ENCODE results near the gene ARHGAP15. TPM values are rescaled to one million over a fixed set of nuclear protein-coding genes. Genes with fewer than 3 reads are reported as not detected.

The ARHGAP15 gene
- total RNA-seq, 1 experiment from 2014 or later = 0.41 TPM

- H3K9me3 ChIP-seq (ENCODE audit: control insufficient read depth, insufficient read depth, low read depth, low read length) = no peaks in the 10 kb centered on the region
- POLR2A ChIA-PET = no interaction called here
- no peak for ATAC-seq
- intact Hi-C loops (cut with micrococcal nuclease; ENCODE audit: unreplicated experiment) = no loop called here
- no peaks in the 10 kb centered on the region for H3K36me3 ChIP-seq (ENCODE audit: control insufficient read depth, insufficient read depth, low read length)
- no peaks in the 10 kb centered on the region for H3K27me3 ChIP-seq (ENCODE audit: control insufficient read depth, insufficient read depth, low read length)
- in situ Hi-C loops (cut with HindIII; ENCODE audit: low pct_unique_long_range_greater_than_20kb, low sequenced_read_pairs) = no loop called here
- CTCF ChIA-PET = no interaction called here
- TF ChIP-seq POLR2AphosphoS5 (IDR thresholded peaks at IDR 0.05; ENCODE audit: low read depth, low read length) (no peak), CTCF (IDR thresholded peaks at IDR 0.05) (peak; percentile 30; the same call in 1 of the 2 replicates)
- no peak overlapping the region for H3K4me3 ChIP-seq (ENCODE audit: low read depth in 2 of 2, low read length in 2 of 2)
- H3K27ac ChIP-seq (ENCODE audit: low read length) = no peak overlapping the region
- no peak for DNase-seq (ENCODE audit: low read depth, low spot score)
- BruUV-seq (replicated peaks) = no TSS peak
- H3K4me1 ChIP-seq (ENCODE audit: control insufficient read depth, insufficient read depth, low read length) = no peaks in the 10 kb centered on the region
Observed at GRCh38 chr2:143575340-143575739, 446.1 kb downstream of the ARHGAP15 start.

- in situ Hi-C loops (cut with HindIII; ENCODE audit: low pct_unique_long_range_greater_than_20kb, low sequenced_read_pairs) = no loop called here
- ChIA-PET CTCF (no interaction called here), POLR2A (no interaction called here)
- no TSS peak for BruUV-seq (replicated peaks)
- no peaks in the 10 kb centered on the region for H3K27me3 ChIP-seq (ENCODE audit: control insufficient read depth, insufficient read depth, low read length)
- no peak for TF ChIP-seq CTCF (IDR thresholded peaks at IDR 0.05)
- no peak overlapping the region for H3K4me3 ChIP-seq (ENCODE audit: low read depth in 2 of 2, low read length in 2 of 2)
- no peaks in the 10 kb centered on the region for H3K4me1 ChIP-seq (ENCODE audit: control insufficient read depth, insufficient read depth, low read length)
- H3K9me3 ChIP-seq (ENCODE audit: control insufficient read depth, insufficient read depth, low read depth, low read length) = no peaks in the 10 kb centered on the region
- H3K27ac ChIP-seq (ENCODE audit: low read length) = no peak overlapping the region
- DNase-seq (ENCODE audit: low read depth, low spot score) (no peak), ATAC-seq (no peak)
- no peaks in the 10 kb centered on the region for H3K36me3 ChIP-seq (ENCODE audit: control insufficient read depth, insufficient read depth, low read length)
- intact Hi-C loops (cut with micrococcal nuclease; ENCODE audit: unreplicated experiment) = no loop called here
Observed at GRCh38 chr2:143577489-143577888, 448.3 kb downstream of the ARHGAP15 start.

GRCh38 chr2:143579456-143579855 is 450.2 kb downstream of the ARHGAP15 start:
- BruUV-seq (replicated peaks) = no TSS peak
- ChIA-PET POLR2A (no interaction called here), CTCF (no interaction called here)
- intact Hi-C loops (cut with micrococcal nuclease; ENCODE audit: unreplicated experiment) (no loop called here), in situ Hi-C loops (cut with HindIII; ENCODE audit: low pct_unique_long_range_greater_than_20kb, low sequenced_read_pairs) (no loop called here)
- Histone ChIP-seq H3K36me3 (ENCODE audit: control insufficient read depth, insufficient read depth, low read length) (no peaks in the 10 kb centered on the region), H3K27ac (ENCODE audit: low read length) (no peak overlapping the region), H3K4me1 (ENCODE audit: control insufficient read depth, insufficient read depth, low read length) (no peaks in the 10 kb centered on the region), H3K9me3 (ENCODE audit: control insufficient read depth, insufficient read depth, low read depth, low read length) (no peaks in the 10 kb centered on the region), H3K27me3 (ENCODE audit: control insufficient read depth, insufficient read depth, low read length) (no peaks in the 10 kb centered on the region), H3K4me3 (ENCODE audit: low read depth in 2 of 2, low read length in 2 of 2) (no peak overlapping the region)
- DNase-seq (ENCODE audit: low read depth, low spot score) (no peak), ATAC-seq (no peak)
- no peak for TF ChIP-seq CTCF (IDR thresholded peaks at IDR 0.05)
- TF ChIP-seq TCF7L2 (IDR thresholded peaks at IDR 0.05; ENCODE audit: low read depth, low read length) = no peak
- no peak for TF ChIP-seq SIN3A (IDR thresholded peaks at IDR 0.05; ENCODE audit: borderline replicate concordance, insufficient read depth, low read depth, low read length)
- TF ChIP-seq POLR2AphosphoS5 (IDR thresholded peaks at IDR 0.05; ENCODE audit: low read depth, low read length) = no peak
- TF ChIP-seq REST (IDR thresholded peaks at IDR 0.05; ENCODE audit: insufficient read depth in 1 of 2, low read depth in 2 of 2, low read length in 1 of 2) = no peak
